Suppressor macrophage treated with lipopolysaccharide for 4 hours (primary cell): ENCODE results near the gene OSGEP.

ENCODE experiments used
- DNase-seq: peaks from one replicate; pipeline ENCODE4 v3.0.0-alpha.2; 2020

OSGEP gene

DNA sequence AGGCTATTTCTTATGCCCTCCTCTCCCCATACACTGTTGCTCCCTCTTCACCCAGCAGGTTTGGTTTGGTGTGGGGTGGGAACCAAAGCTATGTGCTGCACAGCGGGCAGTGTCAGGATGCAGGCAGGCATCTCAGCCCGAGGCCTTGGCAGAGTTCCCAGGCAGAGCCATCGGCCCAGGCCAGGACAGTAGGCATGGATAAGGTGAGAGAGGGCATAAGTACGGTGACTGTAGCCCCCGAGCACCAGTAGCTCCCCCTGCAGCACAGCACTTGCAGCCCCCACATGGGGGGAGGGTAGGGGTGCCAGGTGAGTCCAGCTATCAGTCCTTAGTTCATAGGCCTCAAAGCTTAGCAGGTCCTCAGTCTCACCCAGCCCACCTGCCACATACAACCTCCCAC lies 25.8 kb downstream of the OSGEP start:
- DNase-seq: no peak

DNA sequence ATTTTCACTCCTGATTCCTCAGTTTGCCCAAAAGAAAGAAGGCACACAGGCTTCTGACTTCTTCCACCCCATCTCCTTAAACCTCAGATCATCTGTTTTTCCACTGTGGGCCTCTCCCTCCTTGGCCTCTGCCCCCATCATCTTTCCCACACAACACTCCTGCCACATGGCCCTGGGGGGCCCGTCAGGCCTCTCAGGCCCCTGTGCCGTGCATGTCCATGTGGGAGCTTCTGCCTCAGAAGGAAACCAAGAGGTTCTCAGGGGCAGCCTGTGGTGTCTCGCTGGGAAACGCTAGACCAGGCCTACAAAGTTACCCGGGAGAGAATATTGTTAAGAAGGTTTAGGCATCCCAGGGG lies 26.6 kb downstream of the OSGEP start:
- DNase-seq: no peak

DNA sequence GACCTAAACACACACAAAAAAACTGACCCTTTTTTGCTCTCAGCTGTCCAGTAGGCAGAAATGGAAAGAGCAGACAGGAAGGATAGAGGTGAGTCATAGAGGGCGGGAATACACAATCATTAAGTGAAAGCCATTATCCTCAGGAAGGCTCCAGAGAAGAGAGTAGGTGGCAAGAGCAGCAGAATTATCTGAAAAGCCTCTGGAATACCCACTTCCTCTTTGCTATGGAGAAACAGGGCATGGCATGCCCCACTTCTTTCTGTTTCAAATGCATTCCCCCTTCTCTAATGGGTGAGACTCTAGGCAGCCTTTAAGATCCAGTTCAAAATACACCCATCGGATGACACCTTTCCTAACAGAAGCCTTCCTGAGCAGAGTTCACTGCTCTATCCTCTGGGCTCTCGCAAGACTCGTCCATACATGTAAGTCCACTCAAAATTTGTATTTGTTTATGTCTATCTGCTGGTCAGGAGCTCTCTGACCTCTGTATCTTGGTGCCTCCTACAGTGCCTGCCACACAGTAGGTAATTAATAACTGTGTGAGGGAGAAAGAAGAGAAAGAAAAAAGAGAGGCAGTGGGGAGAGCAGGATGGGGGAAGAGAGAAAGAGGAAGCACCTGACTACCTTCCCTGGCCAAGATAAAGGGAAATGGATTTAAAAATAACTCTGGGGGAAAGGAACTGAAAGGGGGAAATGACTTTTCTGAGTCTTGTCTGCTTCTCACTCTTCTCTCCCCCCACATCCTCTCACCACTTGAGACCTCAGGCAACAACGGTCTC lies 27.2 kb downstream of the OSGEP start:
- DNase-seq: peak; percentile 90

DNA sequence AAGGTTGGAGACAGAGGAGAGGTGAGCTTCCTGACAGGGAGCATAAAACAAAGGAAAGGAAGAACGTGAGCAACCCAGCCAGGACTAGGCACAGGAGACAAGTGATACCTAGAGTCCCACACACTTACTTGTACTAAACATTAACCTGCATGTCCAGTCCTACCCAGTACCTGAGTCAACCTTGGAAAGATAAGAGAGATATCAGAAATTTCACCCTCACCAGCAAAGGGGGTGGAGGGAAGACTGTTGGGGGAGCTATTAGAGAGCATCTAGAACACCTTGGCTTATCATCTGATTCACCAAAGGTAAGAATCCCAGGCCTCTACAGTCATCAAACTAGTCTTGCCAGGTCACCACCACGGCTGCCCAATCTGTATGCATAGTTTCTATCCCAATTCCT lies 29.8 kb downstream of the OSGEP start:
- DNase-seq: no peak

DNA sequence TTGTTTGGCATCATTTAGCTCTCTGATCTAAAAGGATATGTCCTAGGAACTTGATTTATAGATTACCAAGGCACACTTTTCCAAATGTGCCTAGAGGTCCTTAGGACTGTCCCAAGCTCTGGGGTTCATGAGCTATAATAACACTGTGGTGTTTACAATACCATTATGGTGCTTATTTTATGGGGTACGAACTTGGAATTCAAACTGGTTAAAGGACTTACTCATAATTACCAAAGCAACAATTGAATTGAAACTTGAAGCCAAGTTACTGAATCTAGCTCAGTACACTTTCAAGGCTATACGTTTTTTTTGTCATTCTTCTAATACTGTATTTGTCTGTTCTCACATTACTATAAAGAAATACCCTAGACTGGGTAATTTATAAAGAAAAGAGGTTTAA lies 31.7 kb downstream of the OSGEP start:
- no peak for DNase-seq

DNA sequence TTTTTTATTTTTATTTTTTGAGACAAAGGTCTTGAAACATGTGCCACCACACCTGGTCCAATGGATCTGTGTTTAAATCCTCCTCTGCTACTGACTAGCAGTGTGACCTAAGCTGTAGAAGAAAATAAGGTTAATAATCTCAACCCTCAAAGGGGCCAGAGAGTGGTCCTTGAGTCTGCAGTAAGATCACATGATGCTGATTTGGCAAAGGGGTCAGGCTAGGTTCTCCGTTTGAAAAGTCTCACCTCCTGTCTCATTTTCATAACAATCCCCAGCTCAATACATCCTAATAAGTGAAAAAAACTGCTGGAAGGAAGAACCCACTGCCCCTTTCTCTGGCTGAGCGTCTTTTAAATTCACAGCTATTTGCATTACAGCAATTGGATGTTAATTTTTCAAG lies 33.3 kb downstream of the OSGEP start:
- no peak for DNase-seq

DNA sequence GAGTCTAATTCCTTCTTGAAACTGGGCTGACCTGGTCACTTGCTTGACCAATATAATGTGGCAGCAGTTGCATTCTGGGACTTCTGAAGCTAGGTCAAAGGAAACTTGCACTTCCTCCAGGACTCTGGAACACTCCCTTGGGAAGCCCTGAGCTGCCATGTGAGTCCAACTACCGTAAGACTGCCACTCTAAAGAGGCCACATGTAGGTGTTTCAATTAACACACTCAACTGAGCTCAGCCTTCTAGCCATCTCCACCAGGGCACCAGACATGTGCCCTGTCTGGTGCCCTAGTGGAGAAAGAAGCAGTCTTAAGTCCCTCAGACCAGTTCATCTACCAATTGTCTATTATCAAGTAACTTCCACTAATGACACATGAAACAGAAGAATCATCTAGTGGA lies 35.2 kb downstream of the OSGEP start:
- DNase-seq: no peak

DNA sequence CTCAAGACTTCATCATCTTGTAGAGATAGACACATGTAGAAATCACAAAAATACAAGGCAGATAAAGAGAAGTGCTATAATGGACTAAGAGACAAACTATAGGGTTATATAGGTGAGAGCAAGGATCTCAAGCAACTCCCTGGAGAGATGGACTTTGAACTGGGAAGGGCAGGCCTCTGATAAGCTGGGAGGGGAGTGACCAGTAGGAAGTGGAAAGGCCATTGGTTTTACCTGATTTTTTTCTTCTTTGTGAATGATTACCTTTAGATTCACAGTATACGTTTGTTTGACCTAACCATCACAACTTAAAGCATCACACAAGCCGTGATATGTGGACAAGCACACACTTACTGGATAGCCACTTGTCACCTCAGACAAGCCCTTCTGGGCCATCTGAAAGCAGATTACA lies 36.1 kb downstream of the OSGEP start:
- no peak for DNase-seq

DNA sequence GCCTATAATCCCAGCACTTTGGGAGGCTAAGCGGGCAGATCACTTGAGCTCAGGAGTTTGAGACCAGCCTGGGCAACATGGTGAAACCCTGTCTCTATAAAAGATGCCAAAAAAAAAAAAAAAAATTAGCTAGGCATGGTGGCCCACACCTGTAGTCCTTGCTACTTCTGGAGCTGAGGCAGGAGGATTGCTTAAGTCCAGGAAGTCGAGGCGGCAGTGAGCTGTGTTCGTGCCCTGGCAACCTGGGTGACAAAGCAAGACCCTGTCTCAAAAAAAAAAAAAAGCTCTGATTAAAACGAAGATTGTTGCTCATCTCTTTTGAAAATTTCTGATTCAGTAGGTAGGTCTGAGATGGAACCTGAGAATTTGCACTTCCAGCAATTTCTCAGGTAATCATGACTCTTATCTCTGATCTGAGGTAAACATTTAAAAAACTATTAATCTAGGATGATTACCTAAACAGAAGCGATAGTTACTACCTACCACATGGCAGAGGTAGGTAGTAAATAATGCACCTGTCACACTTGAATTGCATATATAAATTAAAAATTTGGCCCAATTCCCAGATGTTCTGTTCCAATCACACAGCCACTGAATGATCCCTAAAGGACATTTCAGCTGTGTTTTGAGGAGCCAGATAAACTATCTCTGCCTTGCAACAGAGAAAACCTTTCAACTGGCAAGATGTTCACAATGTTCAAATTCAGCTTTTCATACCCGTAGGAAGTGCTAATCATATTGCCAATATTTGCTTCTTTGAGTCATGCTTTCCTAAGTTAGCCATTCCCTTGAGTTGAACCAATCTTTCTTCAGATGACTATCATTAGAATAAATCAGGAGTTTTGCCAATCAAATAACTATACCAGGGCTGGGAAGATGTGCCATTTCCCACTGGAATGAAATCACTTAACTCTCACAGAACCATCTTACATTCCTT lies 37.1 kb downstream of the OSGEP start:
- DNase-seq: no peak

DNA sequence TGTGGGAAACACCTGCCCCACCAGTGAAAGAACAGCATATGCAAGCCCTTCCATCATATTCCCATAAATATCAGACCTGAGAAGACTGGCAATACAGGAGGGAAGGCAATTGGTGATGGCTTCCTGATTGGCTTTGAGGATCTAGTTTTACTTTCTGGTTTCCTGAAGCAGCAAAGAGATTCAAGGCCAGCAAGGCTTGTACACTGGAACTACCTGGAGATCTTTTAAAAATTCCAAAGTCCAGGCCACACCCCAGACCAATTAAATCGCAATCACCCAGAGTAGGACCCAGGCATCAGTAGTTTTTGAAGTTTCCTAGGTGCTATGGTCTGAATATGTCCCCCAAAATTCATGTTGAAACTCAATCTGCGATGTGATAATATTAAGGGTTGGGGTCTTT lies 38.4 kb downstream of the OSGEP start:
- DNase-seq: no peak

DNA sequence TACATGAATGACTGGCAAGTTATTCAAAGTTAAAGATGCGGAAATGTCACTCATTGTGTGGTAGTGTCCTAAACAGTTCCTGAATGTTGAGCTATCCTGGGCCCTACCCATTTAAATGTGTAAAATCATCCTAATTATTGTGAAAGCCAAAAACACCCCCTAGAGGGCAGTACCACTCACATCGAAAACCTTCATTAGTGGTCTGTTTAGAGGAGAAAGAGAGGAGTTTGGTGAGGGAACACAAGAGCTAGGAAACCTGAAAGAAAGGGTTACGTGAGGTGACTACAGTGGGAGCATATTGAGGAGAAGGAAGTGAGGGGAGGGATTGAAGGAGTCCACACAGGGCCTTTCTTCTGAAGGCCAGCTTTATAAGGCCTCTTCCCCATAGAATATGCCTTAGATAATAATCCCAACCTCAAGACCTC lies 38.8 kb downstream of the OSGEP start:
- peak; percentile 78 for DNase-seq

DNA sequence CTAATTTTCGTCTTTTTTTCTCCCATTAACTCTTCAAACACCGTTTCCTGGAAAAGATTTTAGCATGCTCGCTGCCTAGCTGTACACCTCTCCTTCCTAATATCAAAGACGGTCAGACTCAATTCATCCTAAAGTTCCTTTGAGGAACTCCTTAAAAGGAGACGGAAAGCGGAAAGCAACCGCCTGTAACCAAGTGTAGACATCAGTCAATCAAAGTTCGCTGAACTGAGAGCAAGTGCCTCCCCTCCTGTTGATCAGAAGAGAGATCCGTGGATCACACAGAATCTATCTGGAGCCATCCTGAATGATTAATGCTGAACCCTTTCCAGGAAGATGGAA lies 40.9 kb downstream of the OSGEP start:
- DNase-seq: peak; percentile 61

DNA sequence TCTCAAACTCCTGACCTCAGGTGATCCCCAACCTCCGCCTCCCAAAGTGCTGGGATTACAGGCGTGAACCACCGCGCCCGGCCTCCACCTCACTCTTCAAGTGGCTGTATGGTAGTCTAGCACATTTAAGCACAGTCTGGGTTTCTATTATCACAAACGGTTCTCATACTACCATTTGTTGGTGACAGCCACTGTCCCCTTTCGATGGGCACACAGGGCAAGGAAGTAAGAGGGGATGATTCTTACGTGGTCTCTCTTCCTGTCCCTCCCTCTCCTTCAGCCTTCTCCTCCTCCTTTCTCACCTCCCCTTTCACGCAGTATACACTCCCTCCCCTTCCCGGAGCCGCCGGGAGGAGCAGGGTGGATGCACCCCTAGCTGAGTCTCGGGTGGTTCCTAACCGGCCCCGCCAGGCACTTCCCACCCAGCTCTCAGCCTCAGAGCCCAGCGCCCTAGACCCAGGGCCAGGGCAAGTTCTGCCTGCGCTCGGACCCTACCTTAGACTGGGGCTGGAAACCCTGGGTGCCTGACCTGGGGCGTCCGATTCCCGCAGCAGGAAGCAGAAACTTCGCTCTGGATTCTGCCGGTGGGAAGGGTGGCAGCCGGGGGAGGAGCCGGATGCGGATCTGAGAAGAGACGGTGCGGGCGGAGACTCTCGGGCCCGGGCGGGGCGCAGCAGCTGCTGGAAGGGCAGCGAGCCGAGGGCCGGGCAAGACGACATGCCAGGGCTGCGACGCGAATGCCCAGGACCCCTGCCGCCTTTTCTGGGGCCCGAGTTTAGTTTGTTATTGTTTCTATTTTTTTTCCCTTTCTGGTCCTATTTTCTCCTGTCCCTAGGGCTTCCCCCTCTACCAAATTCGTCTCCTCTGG lies 41.5 kb downstream of the OSGEP start, which contains the start of gene TEP1:
Gene TEP1, minus strand, starts transcription at position 626 of the 868 bp plus-strand sequence. CDS start 5,062 bp downstream, outside the sequence.
- DNase-seq: peak; percentile 92

DNA sequence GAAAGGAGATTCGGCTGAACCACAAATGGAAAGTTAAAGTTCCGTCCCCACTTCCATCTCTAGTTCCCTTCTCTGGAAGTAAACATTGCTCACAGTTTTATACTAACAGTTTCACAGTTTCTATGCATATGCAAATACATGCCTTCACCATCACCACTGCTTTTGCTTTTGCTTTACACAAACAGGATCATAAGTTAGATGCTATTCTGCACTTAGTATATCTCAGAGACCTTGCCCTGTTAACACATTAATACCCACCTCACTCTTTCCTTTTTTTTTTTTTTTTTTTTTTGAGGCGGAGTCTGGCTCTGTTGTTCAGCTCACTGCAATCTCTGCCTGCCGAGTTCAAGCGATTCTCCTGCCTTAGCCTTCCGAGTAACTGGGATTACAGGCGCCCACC lies 42.2 kb downstream of the OSGEP start:
- DNase-seq: peak; percentile 85

DNA sequence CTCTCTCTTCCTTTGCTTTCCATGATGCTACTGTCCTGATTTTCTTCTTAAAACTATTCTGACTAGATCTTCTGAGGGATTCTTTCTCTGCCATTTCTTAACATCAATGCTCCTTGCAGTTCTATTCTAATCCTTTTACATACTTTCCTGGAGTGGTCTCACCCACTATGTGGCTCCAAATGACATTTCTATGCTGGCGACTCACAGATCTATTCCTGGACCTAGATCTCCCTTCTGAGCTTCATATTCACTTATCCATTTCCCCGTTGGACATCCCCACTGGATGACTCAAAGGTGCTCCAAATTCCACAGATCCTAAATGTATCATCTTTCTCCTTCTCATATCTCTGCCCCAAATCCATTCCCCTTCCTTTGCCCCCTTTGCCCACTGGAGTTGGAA lies 45.4 kb downstream of the OSGEP start:
- DNase-seq: peak; percentile 55

DNA sequence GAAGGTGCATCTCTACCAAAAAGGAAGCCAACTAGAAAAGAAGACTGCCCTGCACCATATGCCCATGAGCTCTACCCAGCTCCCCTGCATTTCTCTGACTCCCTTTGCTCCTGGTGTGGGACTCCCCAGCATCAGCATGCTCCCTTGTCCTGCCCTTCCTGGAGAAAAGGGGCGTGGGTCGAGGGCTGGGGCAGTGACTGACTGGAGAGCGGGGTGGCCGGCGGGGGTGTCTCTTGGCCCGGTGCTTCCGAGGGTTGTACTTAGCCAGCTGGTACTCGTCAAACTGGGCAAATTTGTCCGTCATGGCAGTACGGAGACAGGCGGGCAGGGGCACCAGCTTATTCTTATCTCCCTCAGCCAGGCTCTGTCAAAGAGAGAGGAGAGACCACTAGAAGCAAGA lies 51.1 kb downstream of the OSGEP start:
- no peak for DNase-seq

DNA sequence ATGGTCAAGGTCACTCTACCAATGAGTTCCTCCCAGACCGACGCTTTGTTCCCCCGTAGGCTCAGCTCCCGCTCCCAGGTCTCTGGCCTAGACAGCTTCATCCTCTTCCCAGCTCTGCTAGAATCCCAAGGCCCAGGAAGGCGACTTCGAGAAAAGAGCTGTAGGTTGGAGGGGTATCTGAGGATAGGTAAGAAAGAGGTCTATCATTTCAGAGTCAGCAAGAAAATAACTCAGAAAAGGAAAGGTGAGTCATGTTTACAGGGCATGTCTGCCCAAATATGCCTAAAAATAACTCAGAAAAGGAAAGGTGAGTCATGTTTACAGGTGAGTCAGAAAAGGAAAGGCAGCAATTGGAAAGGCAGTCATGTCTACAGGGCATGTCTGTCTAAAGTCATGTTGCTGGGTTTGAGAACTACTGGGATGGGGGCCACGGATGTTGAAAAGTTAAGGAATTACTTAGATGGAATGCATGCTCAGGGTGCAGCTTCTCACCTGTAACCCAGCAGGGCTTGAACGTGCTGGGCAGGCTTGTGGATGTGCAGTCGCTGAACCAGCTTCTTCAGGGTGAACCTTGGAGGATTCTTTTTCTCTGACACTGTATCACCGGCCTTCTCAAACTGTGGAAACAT lies 53.5 kb downstream of the OSGEP start:
- no peak for DNase-seq

DNA sequence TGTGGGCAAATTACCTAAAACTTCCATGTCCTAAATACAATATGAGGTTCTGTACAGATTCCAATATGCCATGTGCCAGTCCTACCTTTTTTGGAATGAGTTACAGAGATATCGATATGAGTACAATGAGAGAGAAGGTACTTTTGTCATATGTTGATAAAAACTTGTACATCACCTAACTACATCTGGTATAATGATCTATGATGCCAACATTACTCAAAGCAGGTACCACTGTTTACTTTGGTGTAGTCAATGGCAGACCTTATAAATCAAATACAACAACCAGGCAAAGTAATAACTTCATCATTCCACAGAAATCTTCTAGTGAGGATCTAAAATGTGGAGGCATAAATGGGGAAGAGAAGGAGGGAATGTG lies 54.0 kb downstream of the OSGEP start:
- no peak for DNase-seq

DNA sequence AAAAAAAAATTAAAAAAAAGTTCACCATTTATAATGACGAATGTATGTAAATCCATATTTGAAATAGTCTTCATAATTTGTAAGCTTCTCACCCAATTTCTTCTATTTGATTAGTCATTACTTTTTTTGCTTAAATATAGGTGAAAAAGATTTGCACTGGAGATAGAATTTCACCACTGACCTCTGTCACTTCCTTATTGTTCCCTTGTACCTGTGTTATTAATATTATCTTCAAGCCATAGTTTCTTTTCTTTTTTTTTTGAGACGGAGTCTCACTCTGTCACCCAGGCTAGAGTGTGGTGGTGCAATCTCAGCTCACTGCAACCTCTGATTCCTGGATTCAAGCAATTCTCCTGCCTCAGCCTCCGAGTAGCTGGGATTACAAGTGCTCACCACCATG lies 57.1 kb downstream of the OSGEP start:
- no peak for DNase-seq
